Measurements from ENCODE around the gene TXNRD1.

DNA sequence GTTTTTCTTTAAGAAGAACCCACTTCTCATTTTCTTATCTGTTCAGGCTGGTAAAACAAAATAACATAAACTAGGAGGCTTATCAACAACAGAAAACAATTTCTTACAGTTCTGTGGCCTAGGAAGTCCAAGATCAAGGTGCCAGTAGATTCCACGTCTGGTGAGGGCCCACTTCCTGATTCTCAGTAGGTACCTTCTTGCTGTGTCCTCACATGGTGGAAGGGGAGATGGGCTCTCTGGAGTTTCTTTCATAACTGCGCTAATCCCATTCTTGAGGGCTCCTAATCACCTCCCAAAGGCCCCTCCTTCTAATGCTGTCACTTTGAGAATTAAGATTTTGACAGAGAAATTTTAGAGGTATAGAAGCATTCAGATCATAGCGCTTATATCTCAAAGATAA is 33.4 kb downstream of the TXNRD1 start:
- TF ChIP-seq, protein P1, sequence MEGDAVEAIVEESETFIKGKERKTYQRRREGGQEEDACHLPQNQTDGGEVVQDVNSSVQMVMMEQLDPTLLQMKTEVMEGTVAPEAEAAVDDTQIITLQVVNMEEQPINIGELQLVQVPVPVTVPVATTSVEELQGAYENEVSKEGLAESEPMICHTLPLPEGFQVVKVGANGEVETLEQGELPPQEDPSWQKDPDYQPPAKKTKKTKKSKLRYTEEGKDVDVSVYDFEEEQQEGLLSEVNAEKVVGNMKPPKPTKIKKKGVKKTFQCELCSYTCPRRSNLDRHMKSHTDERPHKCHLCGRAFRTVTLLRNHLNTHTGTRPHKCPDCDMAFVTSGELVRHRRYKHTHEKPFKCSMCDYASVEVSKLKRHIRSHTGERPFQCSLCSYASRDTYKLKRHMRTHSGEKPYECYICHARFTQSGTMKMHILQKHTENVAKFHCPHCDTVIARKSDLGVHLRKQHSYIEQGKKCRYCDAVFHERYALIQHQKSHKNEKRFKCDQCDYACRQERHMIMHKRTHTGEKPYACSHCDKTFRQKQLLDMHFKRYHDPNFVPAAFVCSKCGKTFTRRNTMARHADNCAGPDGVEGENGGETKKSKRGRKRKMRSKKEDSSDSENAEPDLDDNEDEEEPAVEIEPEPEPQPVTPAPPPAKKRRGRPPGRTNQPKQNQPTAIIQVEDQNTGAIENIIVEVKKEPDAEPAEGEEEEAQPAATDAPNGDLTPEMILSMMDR (IDR thresholded peaks at IDR 0.05; ENCODE audit: control extremely low read depth in 1 of 3, insufficient read depth in 1 of 3, low read depth in 1 of 3, low read length in 3 of 3), result no peak
- TF ChIP-seq EZH2 (IDR thresholded peaks at IDR 0.05; ENCODE audit: low read depth, low read length, severe bottlenecking), result no peak
- TF ChIP-seq SIN3A (conservative IDR thresholded peaks at IDR 0.05 in 1 of 2, IDR thresholded peaks at IDR 0.05 in 1 of 2; ENCODE audit: low read depth in 1 of 2, low read length in 2 of 2), result no peak
- no peak for TF ChIP-seq NRF1 (IDR thresholded peaks at IDR 0.05; ENCODE audit: low read depth, low read length)
- TF ChIP-seq BRCA1 (IDR thresholded peaks at IDR 0.05; ENCODE audit: low read depth, low read length), result no peak
- no peak for TF ChIP-seq HDAC2 (IDR thresholded peaks at IDR 0.05; ENCODE audit: borderline replicate concordance in 1 of 2, low read depth in 2 of 2, low read length in 2 of 2)
- no peak for TF ChIP-seq POU5F1 (IDR thresholded peaks at IDR 0.05; ENCODE audit: low read depth, low read length)
- no peak for TF ChIP-seq EP300 (IDR thresholded peaks at IDR 0.05; ENCODE audit: borderline replicate concordance in 1 of 2, low read depth in 2 of 2, low read length in 2 of 2)

Measured in H1 (cell line).